Cerebellar nuclear complex (tissue), 1 donor: Measurements from ENCODE around the gene AOAH.

Source experiments
- DNase-seq, 2 experiments: peaks; one replicate each; lab custom pipeline; 2025; lab: John Stamatoyannopoulos, UW

The AOAH gene, protein sequence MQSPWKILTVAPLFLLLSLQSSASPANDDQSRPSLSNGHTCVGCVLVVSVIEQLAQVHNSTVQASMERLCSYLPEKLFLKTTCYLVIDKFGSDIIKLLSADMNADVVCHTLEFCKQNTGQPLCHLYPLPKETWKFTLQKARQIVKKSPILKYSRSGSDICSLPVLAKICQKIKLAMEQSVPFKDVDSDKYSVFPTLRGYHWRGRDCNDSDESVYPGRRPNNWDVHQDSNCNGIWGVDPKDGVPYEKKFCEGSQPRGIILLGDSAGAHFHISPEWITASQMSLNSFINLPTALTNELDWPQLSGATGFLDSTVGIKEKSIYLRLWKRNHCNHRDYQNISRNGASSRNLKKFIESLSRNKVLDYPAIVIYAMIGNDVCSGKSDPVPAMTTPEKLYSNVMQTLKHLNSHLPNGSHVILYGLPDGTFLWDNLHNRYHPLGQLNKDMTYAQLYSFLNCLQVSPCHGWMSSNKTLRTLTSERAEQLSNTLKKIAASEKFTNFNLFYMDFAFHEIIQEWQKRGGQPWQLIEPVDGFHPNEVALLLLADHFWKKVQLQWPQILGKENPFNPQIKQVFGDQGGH

DNA sequence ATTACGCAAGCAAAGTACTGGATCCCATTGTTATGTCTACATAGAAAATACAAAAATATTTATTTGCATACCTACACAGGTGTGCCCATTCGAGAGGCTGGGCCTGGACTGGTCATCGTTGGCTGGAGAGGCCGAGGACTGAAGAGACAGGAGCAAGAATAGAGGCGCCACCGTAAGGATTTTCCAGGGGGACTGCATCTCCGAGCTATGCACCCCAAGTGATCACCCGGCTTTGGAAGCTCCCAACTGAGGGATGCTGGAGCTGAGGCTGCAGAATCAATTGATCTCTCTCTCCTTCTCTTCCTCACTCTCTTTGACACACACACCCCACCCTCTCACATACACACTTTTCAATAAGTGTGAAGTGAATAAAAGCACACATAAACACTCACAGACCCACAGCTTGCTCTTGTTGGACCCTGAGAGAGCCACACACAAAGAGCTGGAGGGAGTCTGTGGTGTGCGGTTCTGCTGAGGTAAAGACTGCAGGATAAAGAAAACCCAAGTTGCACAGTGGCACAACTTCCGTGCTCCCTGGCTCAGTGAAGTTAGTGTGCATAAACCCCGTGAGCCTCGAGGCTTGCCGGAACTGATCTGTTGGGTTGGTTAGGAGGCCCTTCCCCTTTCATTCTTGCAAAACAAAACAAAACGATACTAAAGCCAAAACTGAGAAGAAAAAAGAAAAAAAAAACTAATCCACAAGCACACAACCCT lies at the start of gene AOAH:
TSS of gene AOAH (minus strand) at position 544 of the 714 bp plus-strand sequence. CDS start at position 198, 346 bp downstream.
- DNase-seq = no peak

DNA sequence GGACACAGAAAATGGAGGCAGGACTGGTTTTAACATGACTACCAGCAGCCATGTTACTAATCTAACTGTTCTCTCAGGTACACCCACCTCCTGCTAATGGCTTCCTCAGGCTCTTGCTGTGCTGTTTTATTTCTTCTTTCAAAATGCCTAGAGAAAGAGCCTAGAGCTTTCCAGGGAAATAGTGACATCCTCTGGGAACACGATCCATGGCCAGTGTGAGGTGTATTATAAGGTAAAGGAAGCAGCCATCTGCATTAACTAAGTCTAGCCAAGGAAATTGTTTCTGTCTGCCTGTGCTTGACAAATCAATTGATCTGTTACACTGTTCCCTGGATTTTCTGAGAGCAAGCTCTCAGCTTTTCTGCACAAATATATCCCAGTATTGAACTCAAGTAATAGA lies 42.2 kb upstream of the AOAH start:
- DNase-seq = no peak

DNA sequence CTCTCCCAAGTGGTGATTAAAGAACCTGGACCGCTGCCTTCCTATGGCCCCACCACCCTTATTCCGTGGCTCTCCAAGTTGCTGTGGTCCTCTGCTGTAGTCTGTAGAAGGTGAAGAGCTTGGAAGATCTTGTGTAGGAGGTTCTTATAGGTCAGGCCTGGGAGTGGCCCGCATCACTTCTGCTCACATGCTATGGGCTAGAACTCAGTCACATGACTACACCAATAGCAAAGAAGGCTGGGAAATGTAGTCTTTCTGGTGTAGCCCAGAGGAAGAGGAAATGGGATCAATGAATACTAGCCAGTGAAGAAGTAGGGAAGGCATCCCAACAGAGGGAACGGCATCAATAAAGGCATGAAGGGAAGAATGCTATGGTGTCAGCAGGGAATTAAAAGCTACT lies 41.3 kb upstream of the AOAH start:
- DNase-seq = no peak

DNA sequence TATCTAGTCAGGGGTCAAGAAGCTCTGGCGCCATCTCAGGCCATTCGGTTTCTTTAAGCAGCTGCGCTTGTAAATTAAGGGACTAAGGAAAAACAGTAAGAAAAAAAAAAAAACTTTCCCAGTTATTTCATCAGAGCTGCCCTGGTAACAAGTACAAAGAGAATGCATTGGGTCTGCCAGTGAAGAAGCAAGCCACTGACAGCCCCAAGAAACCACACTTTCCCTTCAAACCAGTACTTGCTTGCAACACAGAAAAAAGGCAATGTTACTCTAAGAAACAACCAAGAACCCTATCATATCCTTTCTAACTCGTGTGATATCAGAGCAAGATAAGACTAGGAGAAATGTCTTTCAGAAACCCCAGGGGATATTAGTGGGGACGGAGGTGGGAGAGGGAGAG lies 40.6 kb upstream of the AOAH start:
- DNase-seq = no peak

DNA sequence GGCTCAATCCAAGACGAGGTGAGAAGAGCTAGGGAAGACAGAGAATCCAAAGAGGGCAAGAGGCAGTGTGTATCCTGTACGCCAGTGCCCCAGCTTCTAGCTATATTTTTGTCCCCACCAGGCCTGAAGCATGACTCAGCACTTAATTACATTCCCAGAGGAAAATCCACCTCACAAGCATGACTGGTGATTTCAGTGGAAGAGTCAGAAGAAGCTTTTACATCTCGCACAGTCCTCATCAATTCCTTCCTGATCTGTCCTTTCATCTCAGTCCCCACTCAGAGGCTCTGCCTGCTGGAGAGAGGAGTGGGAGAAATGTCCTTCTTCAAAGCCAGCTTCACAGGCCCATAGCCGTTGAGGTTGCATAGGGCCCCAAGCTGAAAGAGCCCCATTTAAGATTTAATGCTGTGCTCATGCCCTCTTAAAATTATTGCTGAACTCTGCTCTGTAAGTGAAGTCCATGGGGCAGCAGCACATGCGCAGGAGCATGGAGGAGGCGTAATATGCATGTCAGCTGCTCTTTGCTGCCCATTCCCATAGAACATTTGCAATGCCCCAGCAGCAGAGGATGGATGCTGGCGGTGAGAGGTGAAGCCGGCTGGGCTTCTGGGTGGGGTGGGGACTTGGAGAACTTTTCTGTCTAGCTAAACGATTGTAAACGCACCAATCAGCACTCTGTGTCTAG lies 39.0 kb upstream of the AOAH start:
- no peak for DNase-seq

DNA sequence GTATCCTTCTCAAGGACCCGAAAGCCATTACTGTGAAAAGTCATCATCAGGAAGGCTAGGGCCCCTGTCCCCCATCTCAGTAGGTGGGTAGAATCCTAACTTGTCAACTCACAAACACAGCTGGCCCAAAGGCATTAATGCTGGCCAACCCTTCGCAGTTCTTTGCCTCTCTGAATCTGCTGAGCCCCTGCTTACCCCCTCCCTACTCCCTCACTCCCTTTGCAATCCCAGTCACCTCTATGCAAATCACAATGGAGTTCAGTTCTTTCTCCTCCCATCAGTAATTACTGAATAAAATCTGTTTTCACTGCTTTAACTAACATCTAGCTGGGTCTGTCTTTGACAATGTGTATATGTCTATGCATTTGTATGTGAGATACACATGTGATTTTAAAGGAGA lies 38.1 kb upstream of the AOAH start:
- DNase-seq = no peak

DNA sequence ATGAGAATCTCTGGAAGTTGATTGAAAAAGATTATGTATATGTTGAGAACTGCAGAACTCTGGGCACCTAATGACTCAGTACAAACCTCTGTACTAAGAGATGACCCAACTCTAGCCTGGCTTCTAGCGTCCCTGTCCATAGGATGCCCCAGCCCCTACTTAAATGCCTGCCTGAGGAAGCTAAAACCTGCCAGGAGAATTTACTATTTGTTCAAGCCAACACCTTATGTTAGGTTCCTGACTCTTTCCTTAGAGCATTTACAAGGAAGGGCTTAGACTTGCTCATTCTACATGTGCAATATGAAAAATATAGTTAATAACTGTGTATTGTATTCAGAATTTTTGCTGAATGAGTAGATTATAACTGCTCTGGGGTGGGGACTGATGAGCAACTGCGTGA lies 37.5 kb upstream of the AOAH start:
- DNase-seq = no peak

DNA sequence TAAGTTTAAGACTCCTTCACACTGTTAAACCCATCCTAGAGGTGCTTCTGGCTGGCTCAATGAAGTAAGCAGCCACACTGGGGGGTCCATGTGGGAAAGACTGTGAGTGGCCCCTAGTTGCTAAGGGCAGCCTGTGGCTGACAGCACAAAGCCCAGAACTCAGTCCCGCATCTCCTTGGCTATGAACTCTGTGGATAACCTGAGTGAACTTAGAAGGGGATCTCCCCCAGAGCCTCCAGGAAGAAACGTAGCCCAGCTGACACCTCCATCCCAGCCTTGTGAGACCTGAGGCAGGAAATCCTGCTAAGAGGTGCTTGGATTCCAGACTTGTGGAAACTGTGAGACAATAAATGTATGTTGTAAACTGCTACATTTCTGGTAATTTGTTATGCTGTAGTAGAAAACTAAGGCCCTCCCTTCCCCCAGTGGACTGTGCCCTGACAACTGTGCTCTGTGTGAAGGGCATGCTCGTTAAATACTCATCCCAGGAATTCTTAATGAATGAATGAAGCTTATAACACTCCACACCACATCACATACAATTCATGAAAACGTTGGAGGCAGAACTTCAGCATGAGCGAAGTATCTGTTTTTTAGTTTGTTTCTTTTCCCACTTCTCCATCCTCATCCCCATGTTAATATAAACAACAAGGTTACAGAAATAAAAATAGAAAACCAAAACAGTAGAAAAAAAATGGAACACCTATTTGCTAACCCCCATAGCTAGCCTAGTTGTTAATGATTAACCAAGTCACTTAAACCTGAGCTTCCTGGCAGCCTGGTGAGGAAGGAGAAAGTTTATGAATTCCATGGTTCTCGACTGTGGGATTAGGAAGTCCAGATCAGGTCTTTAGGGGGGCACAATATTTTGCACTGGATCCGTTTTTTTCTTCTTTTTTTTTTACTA lies 36.8 kb upstream of the AOAH start:
- DNase-seq = no peak

DNA sequence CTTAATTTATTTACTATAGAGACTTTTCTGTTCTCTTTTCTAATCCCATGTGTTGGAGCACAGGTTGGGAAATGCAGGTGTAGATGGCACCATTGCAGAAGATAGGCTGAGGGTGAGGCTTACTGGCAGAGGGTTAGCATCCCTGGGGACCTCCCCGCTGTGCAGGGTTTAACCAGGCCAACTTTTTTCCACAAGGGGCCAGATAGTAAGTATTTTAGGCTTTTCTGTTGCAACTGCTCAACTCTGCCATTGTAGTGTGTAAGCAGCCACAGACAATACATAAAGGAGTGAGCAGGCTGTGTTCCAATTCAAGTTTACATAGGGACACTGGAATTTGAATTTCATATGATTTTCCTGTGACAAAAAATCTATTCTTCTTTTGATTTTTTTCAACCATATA lies 34.6 kb upstream of the AOAH start:
- no peak for DNase-seq

DNA sequence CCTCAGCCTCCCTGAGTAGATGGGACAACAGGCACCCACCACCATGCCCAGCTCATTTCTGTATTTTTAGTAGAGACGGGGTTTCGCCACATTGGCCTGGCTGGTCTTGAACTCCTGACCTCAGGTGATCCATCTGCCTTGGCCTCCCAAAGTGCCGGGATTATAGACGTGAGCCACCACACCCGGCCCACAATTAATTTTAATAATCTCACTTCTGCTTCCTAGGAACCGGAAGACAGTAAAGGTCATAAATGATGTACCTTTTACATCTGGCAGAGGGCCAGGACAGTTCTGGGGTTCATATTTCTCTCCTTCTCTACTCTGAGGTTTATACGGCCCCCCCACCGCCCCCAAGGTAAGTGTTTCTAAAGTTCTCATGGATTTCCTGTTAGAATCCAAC lies 31.2 kb upstream of the AOAH start:
- no peak for DNase-seq

DNA sequence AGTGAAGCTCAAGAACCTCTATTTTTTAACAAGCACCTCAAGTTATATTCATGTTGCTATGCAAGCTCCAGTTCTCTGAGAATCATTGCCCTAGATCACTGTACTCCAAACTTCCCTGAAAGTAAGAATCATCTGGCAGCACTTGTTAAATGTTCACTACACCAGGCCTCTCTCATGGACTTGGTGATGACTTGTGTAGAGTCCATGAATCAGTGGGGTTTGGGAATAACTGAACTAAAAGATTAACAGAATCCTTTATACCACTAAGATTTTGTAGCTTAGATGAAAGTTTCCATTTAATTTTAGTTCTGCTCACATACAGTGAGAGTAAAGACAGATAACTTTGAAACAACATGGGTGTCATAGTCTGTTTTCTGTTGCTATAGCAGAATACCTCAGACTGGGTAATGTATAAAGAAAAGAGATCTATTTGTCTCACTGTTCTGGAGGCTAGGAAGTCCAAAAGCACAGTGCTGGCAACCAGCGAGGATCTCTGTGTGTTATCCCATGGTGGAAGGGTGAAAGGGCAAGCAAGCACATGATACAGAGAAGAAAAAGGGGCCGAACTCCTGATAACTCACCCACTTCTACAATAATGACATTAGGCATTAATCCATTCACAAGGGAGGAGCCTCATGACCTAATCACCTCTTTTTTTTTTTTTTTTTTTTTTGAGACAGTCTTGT lies 27.9 kb upstream of the AOAH start:
- no peak for DNase-seq

DNA sequence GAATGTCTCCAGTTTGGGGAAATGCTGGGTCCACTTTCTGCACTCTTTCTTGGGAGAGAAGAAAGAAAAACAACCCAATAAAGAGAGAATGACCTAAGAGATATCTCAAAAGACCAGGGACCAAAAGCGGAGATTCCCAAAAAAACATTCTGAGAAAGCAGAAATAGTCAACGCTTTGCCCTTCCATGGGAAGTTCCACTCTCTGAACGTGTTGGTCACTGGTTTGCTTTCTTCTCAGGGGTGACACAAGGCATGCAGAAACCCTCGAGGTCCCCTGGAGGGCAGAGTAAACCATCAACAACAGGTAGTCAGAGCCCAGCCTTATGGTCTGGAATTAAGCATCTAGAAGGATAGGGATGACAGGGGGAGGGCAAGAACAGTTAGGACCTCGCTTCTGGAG lies 26.2 kb upstream of the AOAH start:
- DNase-seq = no peak

DNA sequence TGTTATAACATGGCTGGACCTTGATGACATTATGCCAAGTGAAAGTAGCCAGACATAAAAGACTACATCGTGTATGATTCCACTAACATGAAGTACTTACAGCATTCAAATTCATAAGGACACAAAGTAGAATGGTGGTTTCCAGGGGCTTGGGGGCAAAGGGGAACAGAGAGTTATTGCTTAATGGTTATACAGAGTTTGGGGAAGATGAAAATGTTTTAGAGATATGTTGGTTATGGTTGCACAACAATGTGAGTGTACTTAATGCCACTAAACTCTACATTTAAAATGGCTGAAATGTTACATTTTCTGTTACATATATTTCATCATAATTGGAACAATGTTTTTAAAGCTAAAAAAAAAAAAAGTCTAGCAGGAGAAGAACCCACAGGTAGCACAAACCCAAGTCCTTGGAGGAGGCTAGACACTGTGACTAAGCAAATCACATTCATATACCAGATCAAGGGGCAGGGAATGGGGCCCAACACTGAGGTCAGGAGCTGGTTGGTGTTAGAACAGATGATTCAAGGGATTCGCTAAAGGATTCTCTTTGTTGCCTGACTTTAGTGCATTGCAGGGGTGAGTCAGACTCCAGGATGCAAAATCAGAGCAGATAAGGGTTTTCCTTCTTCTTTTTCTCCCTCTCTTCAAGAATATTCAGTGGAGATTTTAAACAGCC lies 25.1 kb upstream of the AOAH start:
- DNase-seq = no peak

DNA sequence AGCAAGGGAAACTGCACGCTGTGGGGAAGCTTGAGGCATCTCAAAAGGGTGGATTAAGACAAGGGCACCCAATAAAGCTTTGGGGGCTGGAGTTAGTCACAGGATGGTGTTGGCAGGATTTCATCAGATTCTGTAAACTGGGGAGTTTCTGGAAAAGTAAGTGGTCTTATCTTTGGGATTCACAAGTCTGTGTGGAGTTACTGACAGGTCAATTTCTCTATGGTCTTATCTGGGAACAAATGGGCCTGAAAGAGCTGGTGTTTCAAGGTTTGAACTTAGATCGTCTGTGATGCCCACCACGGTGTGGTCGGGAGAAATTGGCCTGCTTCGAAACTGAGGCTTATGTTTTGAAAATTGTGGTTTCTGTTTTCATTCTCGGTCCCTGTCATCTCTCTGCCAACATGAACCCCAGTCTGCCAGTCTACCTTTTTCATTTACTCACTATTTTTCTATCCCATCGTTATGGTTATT lies 23.8 kb upstream of the AOAH start:
- DNase-seq = no peak

DNA sequence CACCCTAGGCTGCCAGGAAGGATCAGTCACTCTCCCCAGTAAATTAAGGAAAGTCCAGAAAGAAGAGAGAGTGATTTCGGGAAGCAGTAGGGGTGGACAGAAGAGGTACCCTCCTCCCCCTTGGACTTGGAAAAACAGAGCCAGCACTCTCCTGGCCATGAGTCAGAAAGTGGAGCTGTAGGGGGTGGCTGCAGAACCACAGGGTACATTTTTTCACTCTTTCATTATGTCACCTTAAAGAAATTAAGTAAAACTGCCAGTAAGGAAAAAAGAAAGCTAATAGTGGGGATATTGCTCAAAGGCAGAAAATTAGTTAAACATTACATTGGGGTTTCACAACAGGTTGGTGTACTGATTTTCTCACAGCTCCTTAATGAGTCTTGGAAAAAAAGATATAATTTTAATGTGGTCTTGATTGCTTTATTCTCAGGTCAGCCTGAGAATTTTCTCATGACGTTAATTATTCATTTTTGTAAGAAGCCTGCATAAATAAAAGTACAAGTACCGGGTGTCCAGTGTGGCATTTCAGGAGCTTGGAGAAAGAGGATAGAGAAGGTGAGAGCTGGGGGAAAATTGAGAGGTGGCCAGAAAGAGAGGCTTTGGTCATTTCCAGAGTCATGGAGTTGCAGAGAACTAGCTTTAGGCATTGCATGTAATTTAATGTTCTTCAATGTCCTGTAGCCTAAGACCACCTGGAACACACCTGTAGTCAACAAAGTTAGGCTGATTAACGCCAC lies 23.2 kb upstream of the AOAH start:
- no peak for DNase-seq

DNA sequence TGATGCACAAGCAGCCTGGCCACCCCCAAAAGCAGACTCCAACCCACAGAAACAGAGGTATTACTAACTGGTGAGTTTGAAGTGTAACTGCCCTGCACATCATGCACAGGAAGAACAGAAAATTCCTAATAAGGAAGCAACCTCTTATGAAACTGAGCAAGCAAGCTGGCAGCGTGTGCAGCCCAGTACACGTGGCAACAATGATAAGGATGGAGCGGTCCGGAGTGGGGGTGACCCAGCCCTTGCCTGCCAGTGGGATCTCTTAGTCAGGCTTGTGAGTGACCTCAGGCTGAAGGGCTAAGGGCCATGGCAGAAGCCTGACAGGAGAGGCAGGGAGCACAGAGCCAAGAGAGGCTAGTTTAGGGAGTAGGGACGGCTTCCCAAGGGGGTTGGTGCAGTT lies 22.1 kb upstream of the AOAH start:
- no peak for DNase-seq

DNA sequence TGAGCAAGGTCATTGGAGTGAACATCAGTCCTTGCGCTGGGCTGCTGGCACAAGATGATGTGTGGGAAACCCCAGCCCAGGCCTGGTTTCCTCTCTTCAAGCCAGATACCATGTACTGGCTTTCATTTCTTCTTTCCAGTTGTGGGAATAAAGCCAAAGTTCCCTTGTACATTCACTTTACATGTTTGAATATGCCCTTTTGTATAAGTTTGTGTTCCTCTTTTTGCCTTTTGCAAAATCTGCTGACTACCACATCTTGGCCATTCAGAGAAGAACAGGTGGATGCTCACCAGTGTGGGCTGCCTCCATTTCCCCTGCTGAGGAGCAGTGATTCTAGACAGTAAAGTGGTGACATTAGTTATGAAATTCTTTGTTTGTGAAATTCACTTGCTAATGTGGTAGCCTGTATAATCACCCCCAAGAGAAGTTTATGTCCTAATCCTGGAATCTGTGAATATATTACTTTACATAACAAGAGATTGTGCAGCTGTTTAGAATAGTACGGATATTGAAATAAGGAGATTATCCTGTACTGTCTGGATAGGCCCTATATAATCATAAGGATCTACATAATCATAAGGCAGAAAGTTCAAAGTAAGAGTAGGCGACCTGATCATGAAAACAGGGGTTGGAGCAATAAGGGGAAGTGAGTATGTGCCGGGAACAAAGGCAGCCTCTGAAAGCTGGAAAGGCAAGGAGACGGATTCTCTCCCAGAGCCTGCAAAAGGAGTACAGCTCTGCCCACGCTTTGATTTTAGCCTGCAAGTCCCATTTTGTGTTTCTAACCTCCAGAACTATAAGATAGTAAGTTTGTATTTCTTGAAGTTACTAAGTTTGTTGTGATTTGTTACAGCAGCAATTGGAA lies 18.8 kb upstream of the AOAH start:
- DNase-seq = no peak

DNA sequence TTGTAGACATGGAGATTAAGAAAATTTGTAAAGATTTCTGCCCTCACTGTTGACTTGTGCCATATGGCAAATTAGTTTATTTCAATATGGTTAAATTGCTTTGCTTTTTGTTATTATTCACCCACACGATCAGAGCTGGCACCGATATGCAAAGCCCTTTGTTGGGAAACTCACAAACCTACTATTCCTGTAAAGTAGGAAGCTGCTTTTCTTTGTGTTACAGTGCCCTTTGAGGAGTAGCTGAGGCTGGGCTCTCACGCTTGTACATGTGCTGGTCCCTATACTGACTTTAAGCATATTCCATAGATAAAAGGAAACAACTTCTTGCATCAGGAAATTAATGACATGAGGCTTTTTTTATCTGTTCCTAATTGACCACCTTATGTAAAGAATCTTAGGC lies 17.6 kb upstream of the AOAH start:
- DNase-seq = no peak

DNA sequence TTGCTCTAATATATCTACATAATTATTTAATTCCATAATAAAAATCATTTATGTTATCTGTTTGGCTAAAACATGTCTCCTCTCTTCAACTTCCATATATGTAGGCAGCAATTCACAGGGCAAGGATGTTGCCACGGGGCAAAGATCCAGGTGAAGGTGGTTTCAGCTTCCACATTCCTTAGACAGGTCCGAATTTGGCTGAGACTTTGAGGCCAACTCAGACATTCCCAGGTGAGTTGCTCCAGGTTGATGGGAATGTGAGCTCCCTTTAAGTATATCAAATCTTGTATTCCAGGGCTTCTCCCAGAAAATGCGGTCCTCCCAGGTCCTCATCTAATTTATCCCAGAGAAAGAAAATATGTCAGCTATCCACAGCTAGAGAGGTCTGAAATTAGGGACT lies 15.1 kb upstream of the AOAH start:
- DNase-seq = no peak
